Stimulated activated CD4-positive, alpha-beta T cell treated with anti-CD3 and anti-CD28 coated beads, Interleukin-15, amount 100 ng/mL, for 24 hours (primary cell): ENCODE measurements around the gene HSF4.

Experiments
- DNase-seq: peaks from one replicate; pipeline ENCODE4 v3.0.0-alpha.2; 2020

The HSF4 gene

GRCh38 chr16:67202956-67203493 is 38.5 kb downstream of the HSF4 start:
- no peak for DNase-seq

- DNase-seq, result no peak
Measured at GRCh38 chr16:67204076-67204475, 39.5 kb downstream of the HSF4 start.

- no peak for DNase-seq
Measured at GRCh38 chr16:67206129-67206837, 41.7 kb downstream of the HSF4 start.

- DNase-seq, result no peak
Measured at GRCh38 chr16:67206838-67207248, 42.3 kb downstream of the HSF4 start.

- no peak for DNase-seq
Measured at GRCh38 chr16:67207249-67208091, 42.9 kb downstream of the HSF4 start.

- no peak for DNase-seq
Measured at GRCh38 chr16:67208154-67208896, 43.8 kb downstream of the HSF4 start.

- no peak for DNase-seq
Measured at GRCh38 chr16:67209565-67209964, 45.0 kb downstream of the HSF4 start.

- DNase-seq, result no peak
Measured at GRCh38 chr16:67210069-67210937, 45.8 kb downstream of the HSF4 start.

- no peak for DNase-seq
Measured at GRCh38 chr16:67211674-67212073, 47.1 kb downstream of the HSF4 start.

- DNase-seq, result no peak
Measured at GRCh38 chr16:67212766-67213165, 48.2 kb downstream of the HSF4 start.

GRCh38 chr16:67213197-67214019 is 48.9 kb downstream of the HSF4 start:
- no peak for DNase-seq

- DNase-seq, result no peak
Measured at GRCh38 chr16:67215706-67216105, 51.2 kb downstream of the HSF4 start.

- no peak for DNase-seq
Measured at GRCh38 chr16:67216612-67217490, 52.3 kb downstream of the HSF4 start.
